Measurements from ENCODE around the gene F2R.
"Not testable (repeated sequence)": the region's sequence is repeated elsewhere in the genome, so short reads cannot be mapped to it uniquely, and the experiment has no call there.

F2R gene

DNA sequence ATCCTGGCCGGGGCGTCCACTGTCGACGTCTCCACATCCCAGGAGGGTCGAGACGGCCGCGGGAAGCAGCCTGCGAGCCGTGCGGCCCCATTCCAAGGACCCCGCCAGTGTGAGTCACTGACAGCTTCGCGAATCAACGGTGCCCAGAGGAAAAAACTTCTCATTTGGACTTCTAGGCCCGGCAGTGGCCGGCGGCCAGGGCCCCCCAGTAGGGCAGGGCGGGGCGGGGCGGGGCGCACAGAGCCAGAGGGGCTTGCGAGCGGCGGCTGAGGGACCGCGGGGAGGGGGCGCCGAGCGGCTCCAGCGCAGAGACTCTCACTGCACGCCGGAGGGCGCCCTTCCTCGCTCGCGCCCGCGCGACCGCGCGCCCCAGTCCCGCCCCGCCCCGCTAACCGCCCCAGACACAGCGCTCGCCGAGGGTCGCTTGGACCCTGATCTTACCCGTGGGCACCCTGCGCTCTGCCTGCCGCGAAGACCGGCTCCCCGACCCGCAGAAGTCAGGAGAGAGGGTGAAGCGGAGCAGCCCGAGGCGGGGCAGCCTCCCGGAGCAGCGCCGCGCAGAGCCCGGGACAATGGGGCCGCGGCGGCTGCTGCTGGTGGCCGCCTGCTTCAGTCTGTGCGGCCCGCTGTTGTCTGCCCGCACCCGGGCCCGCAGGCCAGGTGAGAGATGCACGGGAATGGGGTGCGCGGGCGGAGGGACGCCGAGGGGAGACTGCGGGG is at the start of gene F2R:
Gene F2R (plus strand): TSS at position 391 of the 720 bp plus-strand sequence. CDS start 182 bp downstream, at position 573.
- DNase-seq: peak; percentile 65

DNA sequence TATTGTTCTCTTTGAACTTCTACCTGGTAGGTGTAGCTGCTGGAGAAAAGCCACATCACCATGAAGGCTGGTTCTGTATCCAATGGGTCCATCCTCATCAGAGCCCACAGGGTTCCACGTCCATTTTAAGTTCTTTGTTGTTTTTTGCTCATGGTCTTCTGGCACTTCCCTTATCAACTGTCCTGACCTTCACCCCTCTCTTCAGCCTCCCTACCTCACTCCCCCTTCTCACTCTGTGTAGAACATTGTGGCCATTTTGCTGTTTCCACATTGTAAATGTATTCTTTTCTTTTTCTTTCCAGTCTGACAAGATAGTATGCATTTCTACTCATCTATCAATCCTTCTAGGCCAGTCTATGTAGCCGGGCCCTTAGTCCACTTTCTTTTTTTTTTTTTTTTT is 48.4 kb upstream of the F2R start:
- no peak for DNase-seq

DNA sequence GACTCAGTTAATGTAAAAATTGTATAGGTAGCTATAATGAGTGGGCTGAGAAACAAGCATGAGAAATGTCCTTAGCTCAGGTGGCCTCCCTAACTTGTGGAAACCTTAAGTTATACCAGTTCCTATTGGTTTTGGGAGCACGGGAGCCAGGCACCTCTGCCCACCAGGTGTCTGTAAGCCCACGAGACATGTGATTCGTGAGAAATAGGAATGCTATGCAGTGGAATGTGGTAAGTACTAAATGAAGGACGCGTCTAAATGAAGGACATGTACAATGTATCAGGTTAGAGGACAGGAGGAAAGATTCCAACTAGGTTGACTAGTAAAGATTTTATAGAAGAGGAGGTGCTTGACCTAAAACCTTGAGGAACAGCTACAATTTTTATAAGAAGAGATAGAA is 46.7 kb upstream of the F2R start:
- DNase-seq: no peak

DNA sequence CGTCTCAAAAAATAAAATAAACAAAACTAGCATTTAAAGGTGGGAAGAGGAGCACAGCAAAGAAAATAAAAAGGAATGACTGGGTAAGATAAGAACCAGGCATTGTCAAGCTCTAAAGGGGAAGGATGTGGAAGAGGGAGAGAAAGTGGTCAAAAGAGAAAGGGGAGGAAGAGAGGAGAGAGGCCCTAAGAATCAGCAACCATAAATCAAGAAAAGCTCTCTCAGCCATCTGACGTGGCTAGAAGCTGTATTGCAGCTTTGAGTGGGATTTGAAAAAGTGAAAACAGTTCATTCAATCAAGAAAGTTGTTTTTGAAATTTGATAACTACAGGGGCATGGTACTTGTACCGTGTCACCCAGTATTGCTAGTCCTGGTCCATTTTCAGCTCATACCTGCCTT is 45.4 kb upstream of the F2R start:
- no peak for DNase-seq

DNA sequence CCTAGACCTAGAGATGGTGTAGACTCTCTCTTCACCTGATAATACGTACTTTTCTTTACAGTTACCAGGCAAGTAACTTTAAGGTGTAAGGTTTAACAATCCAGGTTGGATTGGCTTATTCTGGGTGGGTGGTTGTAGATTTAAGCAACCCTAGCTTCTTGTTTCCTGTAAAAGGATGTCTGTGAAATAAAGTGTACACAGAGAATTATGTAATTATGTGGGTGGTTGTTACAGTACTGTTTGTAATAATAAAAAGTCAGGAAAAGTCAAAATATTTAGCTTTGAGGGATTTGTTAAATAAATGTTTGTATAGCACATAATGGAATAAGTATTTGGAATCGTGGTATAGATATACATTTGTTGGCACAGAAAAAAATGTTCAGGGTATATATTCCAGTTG is 43.7 kb upstream of the F2R start:
- no peak for DNase-seq

DNA sequence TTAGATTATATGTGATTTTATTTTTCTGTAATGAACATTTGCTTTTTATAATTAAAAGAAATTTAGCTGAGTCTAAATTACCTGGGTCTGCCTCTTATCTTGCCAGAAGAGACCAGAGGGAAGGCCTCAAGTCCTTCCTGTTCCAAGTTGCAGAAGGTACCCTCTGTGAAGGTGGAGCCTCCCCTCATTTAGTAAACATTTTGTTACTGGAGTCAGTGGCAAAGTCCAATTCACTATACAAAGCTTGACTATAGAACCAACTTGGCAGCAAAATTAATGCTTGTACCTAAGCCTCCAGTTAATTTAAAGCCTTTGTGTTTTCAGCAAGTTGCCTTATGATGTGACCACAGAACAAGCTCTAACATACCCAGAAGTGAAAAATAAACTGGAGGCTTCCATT is 42.8 kb upstream of the F2R start:
- no peak for DNase-seq

DNA sequence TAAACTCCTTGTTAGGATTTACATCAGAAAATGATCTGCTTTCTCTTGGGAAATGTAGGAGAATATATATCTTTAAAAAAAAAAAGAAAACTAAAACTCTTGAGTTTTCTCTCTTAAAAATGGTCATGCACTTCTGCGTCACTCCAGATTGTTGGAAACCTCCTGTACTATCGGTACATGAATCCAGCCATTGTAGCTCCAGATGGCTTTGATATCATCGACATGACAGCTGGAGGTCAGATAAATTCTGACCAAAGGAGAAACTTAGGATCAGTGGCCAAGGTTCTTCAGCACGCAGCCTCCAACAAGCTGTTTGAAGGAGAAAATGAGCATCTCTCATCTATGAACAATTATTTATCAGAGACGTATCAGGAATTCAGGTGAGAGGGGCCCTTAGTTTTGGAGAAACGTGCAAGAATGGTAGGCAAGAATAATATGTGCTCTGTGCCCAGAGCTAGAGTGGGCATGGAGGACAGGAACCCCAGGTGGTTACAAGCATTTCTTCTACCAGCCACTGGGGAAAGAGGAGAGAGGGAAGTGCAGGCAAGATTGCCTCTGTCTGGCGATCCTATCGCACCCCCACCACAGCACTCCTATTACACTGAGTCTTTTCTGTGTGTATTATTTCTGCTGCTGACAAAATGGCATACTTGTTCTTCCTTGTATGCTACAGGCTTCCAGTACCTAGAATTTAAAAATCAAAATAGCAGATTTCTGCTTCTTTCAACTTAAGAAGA is 41.4 kb upstream of the F2R start:
- DNase-seq: no peak

DNA sequence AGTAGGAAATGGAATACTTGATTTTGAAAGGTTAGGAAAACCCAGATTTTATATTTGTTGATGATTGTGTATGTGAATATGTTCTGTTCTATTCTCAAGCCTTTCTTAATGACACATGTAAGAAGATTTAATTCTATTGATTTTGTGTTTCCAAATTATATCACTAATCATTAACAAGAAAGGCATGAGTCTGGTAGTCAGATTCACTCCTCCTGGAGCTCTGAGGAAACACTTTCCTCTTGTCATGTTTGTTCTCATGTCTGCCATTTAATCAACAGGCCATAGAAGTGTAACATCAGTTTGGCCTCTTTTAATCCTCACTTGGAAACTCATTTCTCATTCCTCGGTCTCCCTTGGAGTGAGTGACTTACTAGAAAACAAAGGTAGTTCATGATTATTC is 40.6 kb upstream of the F2R start:
- no peak for DNase-seq

DNA sequence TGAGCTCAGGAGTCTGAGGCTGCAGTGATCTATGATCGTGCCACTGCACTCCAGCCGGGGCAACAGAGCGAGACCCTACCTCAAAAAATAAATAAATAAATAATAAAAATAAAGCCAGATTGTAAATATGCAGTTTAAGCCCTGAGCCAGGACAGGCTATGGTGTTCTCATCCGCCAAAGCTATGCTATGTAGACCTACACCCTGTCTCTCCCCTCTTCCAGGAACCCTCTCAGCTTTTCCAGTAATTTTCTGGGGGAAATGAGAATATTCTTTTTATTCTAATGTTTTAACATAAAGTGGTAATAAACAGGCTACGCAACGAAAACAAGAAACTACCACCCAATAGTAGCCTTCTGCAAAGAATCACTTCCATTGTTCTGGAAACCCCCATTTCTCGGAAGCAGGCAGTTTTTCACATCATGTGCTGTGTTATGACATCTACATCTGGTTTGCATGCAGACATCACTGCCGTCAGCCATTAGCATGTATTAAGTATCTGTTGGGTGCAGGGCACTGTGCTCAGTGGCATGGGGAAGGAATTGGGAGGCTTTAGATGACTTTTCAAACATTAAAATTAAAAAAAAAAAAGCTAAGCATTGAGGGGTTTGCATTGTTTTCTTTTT is 38.0 kb upstream of the F2R start:
- no peak for DNase-seq

DNA sequence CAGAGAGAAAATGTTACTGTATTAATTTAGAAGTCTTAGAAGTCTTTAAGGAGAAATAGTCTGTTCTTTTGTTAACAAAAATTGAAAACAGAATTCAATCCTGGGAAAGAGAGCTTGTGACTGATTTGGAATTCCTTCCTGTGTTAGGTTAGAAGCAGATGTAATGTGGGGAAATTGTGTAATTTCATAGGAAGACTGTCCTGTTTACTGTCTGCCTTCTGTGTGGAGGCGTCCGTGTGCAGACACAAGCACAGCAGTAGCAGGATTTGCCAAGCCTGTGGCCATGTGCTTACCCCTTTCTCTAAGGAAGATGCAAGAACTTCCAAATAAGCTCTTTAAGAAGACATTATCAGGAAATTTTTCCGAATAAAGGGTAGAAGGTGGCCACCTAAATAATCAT is 36.7 kb upstream of the F2R start:
- no peak for DNase-seq

DNA sequence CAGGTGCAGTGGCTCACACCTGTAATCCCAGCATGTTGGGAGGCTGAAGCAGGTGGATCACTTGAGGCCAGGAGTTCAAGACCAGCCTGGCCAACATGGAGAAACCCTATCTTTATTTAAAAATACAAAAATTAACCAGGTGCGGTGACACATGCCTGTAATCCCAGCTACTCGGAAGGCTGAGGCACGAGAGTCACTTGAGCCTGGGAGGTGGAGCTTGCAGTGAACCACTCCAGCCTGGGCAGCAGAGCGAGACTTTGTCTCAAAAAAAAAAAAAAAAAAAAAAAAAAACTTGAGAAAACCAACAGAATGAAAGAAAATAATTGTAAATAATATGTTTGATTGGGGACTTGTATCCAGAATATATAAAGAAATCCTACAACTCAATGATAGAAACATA is 35.1 kb upstream of the F2R start:
- not testable (repeated sequence) for DNase-seq

DNA sequence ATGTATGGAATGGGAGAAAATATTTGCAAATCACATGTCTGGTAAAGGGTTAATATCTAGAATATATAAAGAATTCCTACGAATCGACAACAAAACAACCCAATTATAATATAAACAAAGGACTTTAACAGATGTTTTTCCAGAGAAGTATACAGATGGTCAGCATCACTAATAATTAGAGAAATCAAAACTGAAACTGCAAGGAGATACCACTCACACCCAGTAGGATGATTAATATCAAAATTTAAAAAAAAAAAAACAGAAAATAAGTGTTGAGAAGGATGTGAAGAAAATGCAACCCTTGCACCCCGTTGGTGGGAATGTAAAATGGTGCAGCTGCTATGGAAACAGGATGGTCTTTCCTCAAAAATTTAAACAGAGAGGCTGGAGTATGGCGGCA is 34.6 kb upstream of the F2R start:
- no peak for DNase-seq

DNA sequence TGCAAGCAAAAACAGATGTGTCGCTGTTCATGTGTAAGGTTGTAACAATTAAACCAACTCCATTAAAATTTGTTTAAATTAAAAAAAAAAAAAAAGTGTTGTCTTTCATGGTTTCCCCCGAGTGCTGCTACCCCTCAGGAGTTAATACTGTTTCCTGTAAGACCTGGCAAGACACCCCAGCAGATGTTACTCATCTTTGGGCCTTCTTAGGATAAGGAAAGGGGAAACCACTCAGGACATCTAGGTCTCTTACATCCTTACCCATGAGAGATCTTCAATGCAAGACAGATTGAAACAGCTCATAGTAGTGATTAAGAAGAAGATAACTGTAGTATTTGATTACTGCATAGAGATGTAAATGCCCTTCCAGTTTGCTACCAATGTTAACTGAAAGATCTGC is 33.5 kb upstream of the F2R start:
- no peak for DNase-seq

DNA sequence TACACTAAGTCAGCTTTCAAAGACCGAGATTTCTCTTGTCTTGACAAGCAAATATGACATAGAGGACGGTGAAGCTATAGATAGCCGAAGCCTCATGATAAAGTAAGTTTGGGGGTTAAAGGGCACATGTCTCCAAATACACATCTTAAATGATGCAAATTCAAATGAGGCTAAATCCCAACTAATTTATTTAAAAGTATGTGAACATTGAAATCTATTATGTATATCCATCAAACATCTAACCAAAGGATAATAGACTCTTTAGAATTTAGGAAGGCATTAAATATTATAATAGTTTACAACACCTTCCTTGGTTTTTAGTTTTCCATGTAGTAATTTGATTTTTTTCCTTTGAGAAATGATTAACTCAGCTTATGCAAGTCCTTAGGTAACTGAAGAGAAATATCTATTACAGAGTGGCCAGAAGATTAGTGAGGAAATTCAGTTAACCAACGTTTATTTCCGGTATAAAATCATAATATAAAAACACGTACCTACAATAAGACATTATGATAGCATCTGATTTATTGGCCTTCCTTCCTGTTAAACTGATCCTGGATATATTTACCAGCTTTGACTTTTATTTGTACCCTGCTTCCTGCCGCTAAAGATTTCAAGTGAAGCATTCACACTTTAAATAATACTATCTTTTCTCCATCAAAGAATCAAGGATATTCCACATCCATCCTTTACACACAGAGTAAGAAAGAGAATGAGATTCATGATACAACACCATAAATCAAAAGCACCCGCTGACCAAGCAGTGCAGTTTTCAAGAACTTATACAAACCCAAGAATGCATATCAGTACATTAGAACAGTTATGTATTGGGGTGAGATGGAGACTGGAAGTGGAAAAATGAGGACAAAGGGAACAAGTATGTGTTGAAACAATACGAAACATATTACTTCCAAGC is 31.9 kb upstream of the F2R start:
- DNase-seq: no peak

DNA sequence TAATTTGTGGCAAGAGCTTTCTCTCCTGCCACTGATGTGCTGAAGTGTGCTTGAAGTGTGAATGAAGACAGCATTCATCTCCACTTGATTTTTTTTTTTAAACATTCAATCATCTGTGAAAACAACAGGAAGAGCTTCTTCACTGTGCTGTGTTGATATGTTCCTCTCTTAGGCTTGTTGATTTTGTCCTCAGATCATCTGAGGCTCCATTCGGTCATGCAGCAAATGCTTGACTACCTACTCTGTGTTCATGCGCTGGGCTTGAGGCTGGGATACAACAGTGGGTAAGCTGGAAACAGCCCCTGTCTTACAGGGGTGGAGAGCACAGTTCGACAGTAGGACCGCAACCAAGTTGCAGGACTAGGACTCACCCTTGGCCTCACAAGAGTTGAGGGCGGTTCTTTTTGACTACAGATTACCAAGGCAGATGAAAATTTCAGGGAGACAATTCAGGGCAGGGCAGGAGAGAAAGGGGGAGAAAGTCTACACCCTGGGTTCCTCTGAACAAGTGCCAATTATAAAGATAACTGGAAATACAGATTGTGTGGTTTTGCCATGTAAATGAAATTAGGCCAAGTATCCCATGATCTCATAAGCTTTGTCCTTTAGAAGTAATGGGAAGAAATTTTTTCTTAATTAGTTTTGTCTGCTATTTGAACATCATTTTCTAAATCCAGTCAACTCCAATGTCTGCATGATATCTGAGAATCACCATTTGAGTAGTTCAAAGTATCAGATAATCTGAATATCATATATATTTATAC is 31.0 kb upstream of the F2R start:
- DNase-seq: no peak

DNA sequence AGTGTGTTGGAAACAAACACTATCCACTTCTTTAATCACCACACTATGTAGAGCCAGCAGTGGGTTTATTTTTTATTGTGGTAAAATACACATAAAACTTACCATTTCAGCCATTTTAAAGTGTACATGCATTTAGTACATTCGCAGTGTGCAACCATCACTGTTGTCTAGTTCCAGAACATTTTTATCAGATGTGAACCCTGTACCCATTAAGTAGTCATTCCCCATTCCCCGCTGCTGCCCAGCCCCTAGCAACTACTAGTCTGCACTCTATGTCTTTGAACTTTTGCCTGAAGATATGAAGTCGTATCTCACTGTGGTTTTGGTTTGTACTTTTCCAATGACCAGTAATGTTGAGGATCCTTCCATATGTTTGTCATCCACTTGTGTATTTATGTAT is 30.2 kb upstream of the F2R start:
- no peak for DNase-seq

DNA sequence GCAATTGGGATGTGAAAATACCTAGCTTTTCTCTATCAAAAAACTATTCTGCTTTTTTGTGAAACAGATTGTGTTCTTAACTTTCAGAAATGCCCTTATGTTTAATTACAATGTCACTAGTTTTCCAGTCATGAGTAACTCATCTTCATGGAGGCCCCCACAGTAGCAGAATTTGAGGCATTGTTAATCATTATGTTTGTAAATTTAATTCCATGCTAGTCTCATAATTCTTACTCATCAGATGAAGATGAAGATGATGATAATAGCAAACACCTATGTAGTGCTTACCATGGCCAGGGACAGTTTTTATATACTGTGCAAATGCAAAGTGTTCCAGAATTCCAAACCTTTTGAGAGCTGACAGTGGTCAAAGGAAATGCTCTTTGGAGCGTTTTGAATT is 27.7 kb upstream of the F2R start:
- DNase-seq: no peak

DNA sequence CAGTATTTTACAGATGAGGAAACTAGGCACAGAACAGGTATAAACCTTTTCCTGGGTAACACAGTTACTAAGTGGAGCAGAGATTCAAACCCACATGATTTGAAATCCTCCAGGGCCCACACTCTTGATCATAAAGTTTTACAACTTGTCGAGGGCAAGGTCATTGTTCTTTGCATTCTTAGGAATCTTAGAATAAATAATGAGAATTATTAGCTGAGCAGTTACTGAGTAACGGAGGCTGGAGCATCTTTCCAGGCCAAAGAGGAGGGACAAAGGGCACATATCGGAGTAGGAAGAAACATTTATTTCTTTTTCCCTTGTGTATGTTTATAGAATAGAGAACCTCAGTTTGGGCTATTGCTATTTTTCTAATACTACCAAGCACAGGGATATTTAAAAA is 27.1 kb upstream of the F2R start:
- no peak for DNase-seq

DNA sequence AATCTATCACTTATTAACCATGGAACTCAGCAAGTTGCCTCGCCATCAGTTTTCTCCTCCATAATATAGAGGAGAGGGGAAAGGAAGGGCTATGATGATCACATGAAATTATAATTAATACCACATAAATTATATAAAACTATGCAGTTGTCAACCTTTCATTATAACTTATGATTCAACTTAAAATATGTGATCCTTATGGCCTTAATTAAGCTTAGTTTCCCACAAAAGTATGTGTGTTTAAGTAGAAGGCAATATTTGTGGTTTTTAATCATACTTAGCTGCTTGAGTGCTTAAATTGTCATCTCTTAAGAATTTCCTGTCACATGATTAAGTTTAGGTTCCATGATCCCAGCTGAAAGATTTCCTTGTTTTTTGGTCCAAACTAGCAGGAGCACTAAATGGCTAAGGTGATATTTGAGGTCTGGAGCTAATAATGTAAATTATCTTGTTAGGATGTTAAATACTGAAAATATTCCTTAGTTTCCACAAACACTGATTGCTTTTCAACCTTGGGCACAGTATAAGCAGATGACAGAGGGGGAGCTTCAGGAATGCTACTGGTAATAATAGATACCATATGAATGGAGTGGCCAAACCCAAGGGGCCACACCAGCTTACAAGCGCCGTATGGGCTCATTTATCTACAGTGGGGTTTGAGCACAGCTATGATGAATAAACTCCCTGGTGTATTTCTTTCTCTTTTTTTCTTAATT is 26.4 kb upstream of the F2R start:
- DNase-seq: no peak

DNA sequence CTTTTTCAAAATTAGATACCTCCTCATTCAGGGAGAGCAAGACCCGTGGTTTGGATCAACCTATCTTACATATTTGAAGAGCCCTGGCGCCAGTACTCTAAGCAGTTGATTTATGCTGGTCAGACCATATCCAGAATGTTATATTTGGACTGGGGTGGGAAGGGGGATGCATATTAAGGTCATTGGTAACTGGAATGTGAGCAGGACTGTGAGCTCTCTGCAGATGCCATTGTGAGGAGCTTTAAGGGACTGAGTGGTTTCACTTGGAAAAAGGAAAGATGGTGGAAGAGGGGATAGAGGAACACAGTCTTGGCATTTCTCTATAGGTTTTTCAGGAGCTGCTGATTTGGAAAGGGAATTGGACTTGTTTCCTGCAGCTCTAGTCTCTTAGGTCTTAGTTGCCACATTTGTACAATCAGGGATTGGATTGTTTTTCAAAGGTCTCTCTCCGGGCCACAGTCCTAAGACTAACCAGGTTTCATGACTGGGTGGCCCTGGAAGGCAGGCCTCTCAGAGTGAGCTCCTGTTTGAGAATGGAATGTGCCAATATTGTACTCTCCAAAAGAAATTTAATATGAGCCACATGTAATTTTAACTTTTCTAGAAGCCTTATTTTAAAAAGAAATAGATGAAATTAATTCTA is 25.8 kb upstream of the F2R start:
- DNase-seq: no peak

Measured in CD4-positive, alpha-beta T cell treated with Interleukin-17A for 1 hour (primary cell).